Spinal cord (tissue), 10 donors: Measurements from ENCODE around the gene MARCHF2. TPM values are rescaled to one million over a fixed set of nuclear protein-coding genes. Genes with fewer than 3 reads are reported as not detected.
"Not testable (repeated sequence)": the region's sequence is repeated elsewhere in the genome, so short reads cannot be mapped to it uniquely, and the experiment has no call there.

Experiments
- DNase-seq, 6 donors: peaks; one replicate each; pipeline versions ENCODE4 v3.0.0 to v3.0.0-alpha.2; 2013 to 2015; ENCODE audit warnings: low spot score in 6 of 6, low read depth in 4 of 6
- H3K27ac ChIP-seq: one replicate; pipeline ENCODE4 v1.5.1; 2013; ENCODE audit warnings: low read depth, low read length, control low read depth
- H3K27me3 ChIP-seq: one replicate; pipeline ENCODE4 v1.6.1; 2013; ENCODE audit warnings: low read length; ENCODE audit not compliant: control insufficient read depth, insufficient read depth
- H3K36me3 ChIP-seq: one replicate; pipeline ENCODE4 v1.6.1; 2013; ENCODE audit warnings: low read length; ENCODE audit not compliant: control insufficient read depth, insufficient read depth
- H3K4me1 ChIP-seq: one replicate; pipeline ENCODE4 v1.6.1; 2013; ENCODE audit warnings: low read length; ENCODE audit not compliant: control insufficient read depth, insufficient read depth
- H3K4me3 ChIP-seq: one replicate; pipeline ENCODE4 v1.5.1; 2013; ENCODE audit warnings: low read depth, low read length, control low read depth
- H3K9me3 ChIP-seq: one replicate; pipeline ENCODE4 v1.6.1; 2013; ENCODE audit warnings: low read length; ENCODE audit not compliant: control insufficient read depth, insufficient read depth
- WGBS: methylation state at CpG from one replicate; pipeline ENCODE4 v1.1.5; 2013; ENCODE audit warnings: missing lambda C conversion rate; ENCODE audit not compliant: insufficient coverage; 5-methylcytosine and 5-hydroxymethylcytosine counted together
- polyA plus RNA-seq, 2 donors: library from polyadenylated mRNA; unstranded; fragments of 120-200 nt; gene quantifications; one replicate each; pipeline ENCODE4 v1.2.1, GENCODE V29; 2013; ENCODE audit not compliant: insufficient read length in 2 of 2
- total RNA-seq, 2 donors: library from RNA; depleted of rRNA in 1 of 2; stranded (reverse); fragments of 120-200 nt in 1 of 2; fragments of >200 nt in 1 of 2; gene quantifications; one replicate each; pipeline versions ENCODE4 v1.2.3 to v1.2.4, GENCODE V29; 2013 to 2014
- donor health status: healthy.

MARCHF2 gene
- total and polyA plus RNA-seq, 4 donors = 44.1 to 61.7 (median 57.5) TPM

GRCh38 chr19:8426283-8426682 lies 13.2 kb downstream of the MARCHF2 start:
- Histone ChIP-seq H3K4me3 (no peak overlapping the region), H3K27me3 (no peaks in the 10 kb centered on the region), H3K9me3 (no peaks in the 10 kb centered on the region), H3K27ac (no peak overlapping the region), H3K36me3 (peaks cover 53% of the 10 kb centered on the region), H3K4me1 (no peaks in the 10 kb centered on the region)
- no peak for DNase-seq
- 94% methylated on average over 6 of the region's 7 CpGs for WGBS

GRCh38 chr19:8429044-8429443 lies 15.9 kb downstream of the MARCHF2 start:
- 88% methylated on average over 4 of the region's 6 CpGs for WGBS
- Histone ChIP-seq H3K36me3 (peaks cover 49% of the 10 kb centered on the region), H3K4me3 (no peak overlapping the region), H3K27ac (no peak overlapping the region), H3K9me3 (no peaks in the 10 kb centered on the region), H3K27me3 (no peaks in the 10 kb centered on the region), H3K4me1 (no peaks in the 10 kb centered on the region)
- no peak for DNase-seq

- no peaks in the 10 kb centered on the region for H3K4me1 ChIP-seq
- H3K4me3 ChIP-seq = no peak overlapping the region
- 90% methylated on average over 4 of the region's 6 CpGs for WGBS
- H3K9me3 ChIP-seq = no peaks in the 10 kb centered on the region
- no peaks in the 10 kb centered on the region for H3K27me3 ChIP-seq
- no peak for DNase-seq
- H3K36me3 ChIP-seq = peaks cover 46% of the 10 kb centered on the region
- no peak overlapping the region for H3K27ac ChIP-seq
Measured at GRCh38 chr19:8429826-8430225, 16.7 kb downstream of the MARCHF2 start.

- no peak for DNase-seq
- 92% methylated on average over 19 of the region's 20 CpGs for WGBS
Measured at GRCh38 chr19:8430650-8431049, 17.5 kb downstream of the MARCHF2 start.

DNA sequence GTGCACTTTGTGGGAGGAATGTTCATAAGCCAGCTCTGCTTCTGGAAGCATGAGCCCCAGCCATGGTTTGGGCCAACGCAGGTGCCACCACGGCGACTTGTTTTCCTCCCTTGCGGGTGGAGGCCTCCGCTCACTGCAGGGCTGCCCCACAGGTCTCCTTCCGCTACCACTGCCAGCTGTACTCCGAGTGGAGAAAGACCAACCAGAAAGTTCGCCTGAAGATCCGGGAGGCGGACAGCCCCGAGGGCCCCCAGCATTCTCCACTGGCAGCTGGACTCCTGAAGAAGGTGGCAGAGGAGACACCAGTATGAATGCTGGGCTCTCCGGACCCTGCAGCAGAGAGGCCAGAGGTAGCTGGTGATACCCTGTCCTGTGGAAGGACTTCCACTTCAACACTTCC lies 25.1 kb downstream of the MARCHF2 start:
- DNase-seq = no peak
- H3K4me3 ChIP-seq = no peak overlapping the region
- peaks cover 32% of the 10 kb centered on the region for H3K36me3 ChIP-seq
- no peaks in the 10 kb centered on the region for H3K9me3 ChIP-seq
- H3K27me3 ChIP-seq = no peaks in the 10 kb centered on the region
- no peak overlapping the region for H3K27ac ChIP-seq
- 95% methylated on average over 12 of the region's 12 CpGs for WGBS
- no peaks in the 10 kb centered on the region for H3K4me1 ChIP-seq

More at GRCh38 chr19:8430650-8431049, 17.5 kb downstream of the MARCHF2 start:
- Histone ChIP-seq H3K36me3 (peaks cover 45% of the 10 kb centered on the region), H3K27ac (no peak overlapping the region), H3K4me3 (no peak overlapping the region), H3K27me3 (no peaks in the 10 kb centered on the region), H3K9me3 (no peaks in the 10 kb centered on the region), H3K4me1 (no peaks in the 10 kb centered on the region)

- Histone ChIP-seq H3K36me3 (peaks cover 34% of the 10 kb centered on the region), H3K4me3 (no peak overlapping the region), H3K4me1 (peaks cover 10% of the 10 kb centered on the region), H3K9me3 (no peaks in the 10 kb centered on the region), H3K27ac (no peak overlapping the region), H3K27me3 (no peaks in the 10 kb centered on the region)
- 83% methylated on average over 3 of the region's 6 CpGs for WGBS
- DNase-seq = no peak
Measured at GRCh38 chr19:8441725-8442544, 28.8 kb downstream of the MARCHF2 start.

GRCh38 chr19:8444140-8444676 lies 31.1 kb downstream of the MARCHF2 start:
- H3K9me3 ChIP-seq, DNase-seq, H3K27me3 ChIP-seq: not testable (repeated sequence)
- Histone ChIP-seq H3K27ac (peak overlapping the region; percentile 61), H3K4me3 (peak overlapping the region; percentile 87), H3K36me3 (peaks cover 25% of the 10 kb centered on the region), H3K4me1 (peaks cover 22% of the 10 kb centered on the region)
- 43% methylated on average over 19 of the region's 32 CpGs for WGBS

DNA sequence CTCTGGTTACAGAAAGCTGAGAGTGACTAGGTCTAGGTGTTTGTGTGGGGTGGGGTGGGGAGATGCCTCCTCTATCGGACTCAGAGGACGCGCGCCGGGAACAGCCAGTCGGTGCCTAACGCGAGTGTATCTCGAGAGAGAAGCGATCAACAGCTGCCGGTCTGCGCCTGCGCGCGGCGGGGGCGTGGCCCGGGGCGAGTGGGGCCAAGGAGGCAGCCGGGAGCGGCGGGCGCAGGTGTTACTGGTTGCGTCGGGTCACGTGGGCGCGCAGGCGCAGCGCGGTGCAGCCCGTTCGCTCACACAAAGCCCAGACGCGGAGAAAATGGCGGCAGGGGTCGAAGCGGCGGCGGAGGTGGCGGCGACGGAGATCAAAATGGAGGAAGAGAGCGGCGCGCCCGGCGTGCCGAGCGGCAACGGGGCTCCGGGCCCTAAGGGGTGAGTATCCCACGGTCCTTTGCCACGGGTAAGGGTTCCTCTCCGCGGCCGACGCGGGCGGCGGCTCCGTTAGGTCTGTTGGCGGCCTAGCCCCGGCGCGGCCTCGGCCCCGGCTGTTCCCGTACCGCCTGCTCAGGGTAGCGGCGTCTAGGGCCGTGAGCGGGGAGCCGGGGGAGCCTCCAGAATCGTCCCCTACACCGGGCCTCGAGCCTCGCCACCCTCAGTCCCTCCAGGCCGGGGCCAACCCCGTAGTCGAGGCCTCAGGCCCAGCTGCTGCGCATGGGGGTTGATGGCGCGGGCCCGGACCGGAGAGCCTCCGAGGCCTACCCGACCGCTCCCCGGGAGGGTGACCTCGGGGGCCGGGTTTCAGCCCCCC lies 31.8 kb downstream of the MARCHF2 start, which contains the start of gene HNRNPM:
Gene HNRNPM, plus strand, starts transcription at position 299 of the 811 bp plus-strand sequence. Its CDS starts 24 bp downstream, at position 323.
- DNase-seq = peak; percentile 87 to 99 (median 96)
- Histone ChIP-seq H3K4me3 (peak within 1 kb of the TSS; percentile 87), H3K4me1 (peaks cover 22% of the 10 kb centered on the region), H3K27ac (peak within 1 kb of the TSS; percentile 85), H3K9me3 (no peaks in the 10 kb centered on the region), H3K36me3 (peaks cover 18% of the 10 kb centered on the region), H3K27me3 (no peaks in the 10 kb centered on the region)
- WGBS = under 1% methylated on average over 87 of the region's 93 CpGs

DNA sequence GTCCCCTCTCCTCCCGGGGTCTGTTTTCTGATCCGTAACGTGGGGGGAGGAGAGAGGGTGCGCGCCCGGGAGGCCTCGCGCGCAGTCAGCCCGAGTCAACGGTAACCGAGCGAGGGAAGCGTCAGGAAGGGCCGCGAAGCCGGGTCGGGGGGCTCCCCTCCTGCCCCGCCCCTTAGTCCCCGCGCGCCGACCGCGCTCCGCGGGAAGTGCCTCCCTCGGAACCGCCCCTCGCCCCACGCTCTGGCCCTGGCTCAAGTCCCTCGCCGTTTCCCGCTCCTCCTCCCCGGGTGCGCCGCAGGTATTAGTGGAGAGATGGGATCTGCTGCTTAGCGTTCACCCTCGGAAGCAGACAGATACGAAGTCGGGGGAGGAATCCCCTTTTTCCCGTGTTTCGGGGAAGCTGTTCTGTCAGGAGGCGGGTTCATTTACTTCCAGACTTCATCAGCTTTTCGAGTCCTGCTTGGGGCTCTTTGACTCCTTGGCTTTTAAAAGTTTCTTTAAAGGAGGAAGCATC lies 32.4 kb downstream of the MARCHF2 start:
- DNase-seq = peak in 2 of 6 donors; percentile 45 to 62
- H3K27ac ChIP-seq = peak overlapping the region; percentile 85

More for the DNA sequence above, 32.4 kb downstream of the MARCHF2 start:
- whole genome bisulfite sequencing = 0% methylated on average over 36 of the region's 45 CpGs
- Histone ChIP-seq H3K36me3 (peaks cover 18% of the 10 kb centered on the region), H3K27me3 (no peaks in the 10 kb centered on the region), H3K4me3 (peak overlapping the region; percentile 87), H3K9me3 (no peaks in the 10 kb centered on the region), H3K4me1 (peaks cover 22% of the 10 kb centered on the region)
